Heart left ventricle (tissue), 16 donors: Measurements from ENCODE around the gene CD48. TPM values are rescaled to one million over a fixed set of nuclear protein-coding genes. Genes with fewer than 3 reads are reported as not detected.
A peak's percentile ranks its signal among the peaks of the same experiment; 100 is the strongest.

Source experiments
- ATAC-seq, 4 donors: fragments of 200-7000 bp; cut with Tn5 transposase; one replicate each; pipeline ENCODE4 v1.9.1; 2020 to 2022; ENCODE audit warnings: moderate library complexity in 4 of 4, mild to moderate bottlenecking in 3 of 4, moderate number of reproducible peaks in 1 of 4
- DNase-seq, 5 donors: peaks; one replicate each; pipeline ENCODE4 v3.0.0-alpha.2; 2020
- H3K27ac ChIP-seq, 12 donors: fragments of 200-600 bp; sonication (generic) in 4 of 12; one replicate each; pipeline versions ENCODE4 v1.5.0 to v1.8.0; 2016 to 2022; ENCODE audit warnings: mild to moderate bottlenecking in 2 of 12
- H3K27me3 ChIP-seq, 9 donors: fragments of 200-600 bp; sonication (generic) in 2 of 9; one replicate each; pipeline versions ENCODE4 v1.5.1 to v1.8.0; 2016 to 2022; ENCODE audit warnings: mild to moderate bottlenecking in 3 of 9
- H3K36me3 ChIP-seq, 9 donors: fragments of 200-600 bp; sonication (generic) in 2 of 9; one replicate each; pipeline versions ENCODE4 v1.5.0 to v1.8.0; 2018 to 2022; ENCODE audit warnings: mild to moderate bottlenecking in 2 of 9
- H3K4me1 ChIP-seq, 12 donors: fragments of 200-600 bp; sonication (generic) in 4 of 12; one replicate each; pipeline versions ENCODE4 v1.5.0 to v1.8.0; 2016 to 2022; ENCODE audit warnings: mild to moderate bottlenecking in 3 of 12
- H3K4me3 ChIP-seq, 12 donors: fragments of 200-600 bp; sonication (generic) in 4 of 12; one replicate each; pipeline versions ENCODE4 v1.5.0 to v1.8.0; 2017 to 2022; ENCODE audit warnings: mild to moderate bottlenecking in 9 of 12, moderate library complexity in 4 of 12
- H3K9me3 ChIP-seq, 12 donors: fragments of 200-600 bp; sonication (generic) in 4 of 12; one replicate each; pipeline versions ENCODE4 v1.5.0 to v1.8.0; 2016 to 2022; ENCODE audit warnings: mild to moderate bottlenecking in 1 of 12
- CTCF ChIP-seq, 12 donors: fragments of 200-600 bp; sonication (generic) in 4 of 12; IDR thresholded peaks; one replicate each; pipeline versions ENCODE4 v1.5.0 to v1.8.0; 2018 to 2022; ENCODE audit warnings: antibody characterized with exemption in 12 of 12, mild to moderate bottlenecking in 5 of 12
- POLR2A ChIP-seq, 2 donors: fragments of 450-650 bp; IDR thresholded peaks; one replicate each; pipeline ENCODE4 v1.6.1; 2017; ENCODE audit warnings: antibody characterized with exemption in 2 of 2, mild to moderate bottlenecking in 2 of 2, moderate library complexity in 2 of 2
- WGBS, 4 donors: extraction: QIAGEN DNeasy Blood & Tissue Kit in 2 of 4; methylation state at CpG; one replicate each; pipeline versions ENCODE4 v1.1.5 to v1.1.7; 2013 to 2018; 5-methylcytosine and 5-hydroxymethylcytosine counted together
- intact Hi-C, 10 donors: fragments of 100-400 bp; cut with DNase I; formaldehyde crosslinking; loops; one replicate each; pipeline versions ENCODE4 v1.11.1 to v1.14.2; 2022
- polyA plus RNA-seq, 2 donors: library from polyadenylated mRNA; stranded (reverse); fragments of 200-250 nt; gene quantifications; one replicate each; pipeline ENCODE4 v1.2.3, GENCODE V29; 2013
- total RNA-seq, 9 donors: library from RNA; depleted of rRNA in 2 of 9; stranded (reverse); fragments of >200 nt in 2 of 9; fragmentation: NEBNext Ultra II Directional in 3 of 9; extraction: Animal tissue kit (Norgen Biotek cat#: 25700) in 3 of 9; gene quantifications; one replicate each; pipeline versions ENCODE4 v1.1.0 to v1.2.4, GENCODE V29; 2016 to 2023
- donor health status: ischemic (EF 13 %, LVEDD 7.1; RV severe dilation, severe dysfunction).
- donor health status: healthy with polysubstance abuse.
- donor health status: DM: no; HTN: yes; CAD: no.
- donor health status: DM: no; HTN: no; CAD: no.
- donor health status: ischemic (EF 25% LVEDD 6.9; RV normal size, moderate dysfunction).
- donor health status: ischemic (EF 25% LVEDD 5.7; RV mildly dilated, moderate dysfunction).
- donor health status: healthy.
- donor health status: DM: yes; HTN: yes; CAD: no.
- donor health status: ischemic (EF 35%, LVEDD 5.7; RV mildly dilated, moderate dysfunction).
- donor health status: nonischemic (EF 11% LVEDD 7.7; RV severe dilation, severe dysfunction).
- donor health status: DM: yes; HTN: yes; CAD: no.
- donor health status: PGD.
- donor health status: ischemic (EF 29% LVEDD 5.4; RV normal size, mild dysfunction).
- donor health status: nonischemic (EF 23%, LVEDD 6.1; RV moderate dilation, normal function).

Gene CD48
- total and polyA plus RNA-seq, 11 donors = 0.49 to 31.6 (median 0.71) TPM

- peaks cover 0 to 2% (median 0%) of the 10 kb centered on the region in 9 donors for H3K27me3 ChIP-seq
- H3K9me3 ChIP-seq = no peaks in the 10 kb centered on the region
- peak overlapping the region in 1 of 12 donors; percentile 3 for H3K27ac ChIP-seq
- DNase-seq = no peak
- no peak for ATAC-seq
- peak overlapping the region in 1 of 12 donors; percentile 52 for H3K4me3 ChIP-seq
- H3K4me1 ChIP-seq = peaks cover 0 to 57% (median 0%) of the 10 kb centered on the region in 12 donors
- no peak for TF ChIP-seq CTCF (IDR thresholded peaks at IDR 0.05)
- no peak for TF ChIP-seq POLR2A (IDR thresholded peaks at IDR 0.05)
- no peaks in the 10 kb centered on the region for H3K36me3 ChIP-seq
- intact Hi-C loops = no loop called here
Observed at GRCh38 chr1:160644399-160644798, 67.2 kb downstream of the CD48 start.

GRCh38 chr1:160643138-160643537, 68.5 kb downstream of the CD48 start:
- no peak for ATAC-seq
- no peak for TF ChIP-seq CTCF (IDR thresholded peaks at IDR 0.05)
- no peak for TF ChIP-seq POLR2A (IDR thresholded peaks at IDR 0.05)
- no peak overlapping the region for H3K4me3 ChIP-seq
- 89 to 94% (median 92%) methylated on average over 5 of the region's 5 CpGs for WGBS, 4 donors
- intact Hi-C loops = no loop called here
- peaks cover 0 to 2% (median 0%) of the 10 kb centered on the region in 9 donors for H3K27me3 ChIP-seq
- H3K36me3 ChIP-seq = no peaks in the 10 kb centered on the region
- H3K27ac ChIP-seq = no peak overlapping the region
- H3K9me3 ChIP-seq = no peaks in the 10 kb centered on the region
- no peak for DNase-seq
- H3K4me1 ChIP-seq = peaks cover 0 to 62% (median 0%) of the 10 kb centered on the region in 12 donors

- 90 to 96% (median 93%) methylated on average over 2 of the region's 2 CpGs for WGBS, 4 donors
Observed at GRCh38 chr1:160642281-160642644, 69.4 kb downstream of the CD48 start.

More at GRCh38 chr1:160642281-160642644, 69.4 kb downstream of the CD48 start:
- no peak for TF ChIP-seq CTCF (IDR thresholded peaks at IDR 0.05)
- TF ChIP-seq POLR2A (IDR thresholded peaks at IDR 0.05) = no peak
- H3K4me1 ChIP-seq = peaks cover 0 to 64% (median 0%) of the 10 kb centered on the region in 12 donors
- intact Hi-C loops = no loop called here
- H3K9me3 ChIP-seq = no peaks in the 10 kb centered on the region
- DNase-seq = no peak
- peak overlapping the region in 1 of 12 donors; percentile 73 for H3K27ac ChIP-seq
- H3K36me3 ChIP-seq = no peaks in the 10 kb centered on the region
- H3K4me3 ChIP-seq = no peak overlapping the region
- peaks cover 0 to 2% (median 0%) of the 10 kb centered on the region in 9 donors for H3K27me3 ChIP-seq
- ATAC-seq = no peak
